Keratinocyte (primary cell): ENCODE data around the gene MED27. TPM values are rescaled to one million over a fixed set of nuclear protein-coding genes. Genes with fewer than 3 reads are reported as not detected.

Experiments used
- DNase-seq: peaks from one replicate; pipeline ENCODE4 v3.0.0-alpha.2; 2011; ENCODE audit warnings: low read depth, missing footprints, low spot score
- FAIRE-seq: peaks from 2 replicates; lab custom pipeline; 2011; peaks lifted over from hg19 to GRCh38; lab: Jason Lieb, UNC
- H2AFZ ChIP-seq: 2 replicates; pipeline ENCODE4 v1.6.0; 2012; ENCODE audit warnings: low read length, control low read depth, inconsistent platforms; ENCODE audit not compliant: control insufficient read depth
- H3K27ac ChIP-seq: 2 replicates; pipeline ENCODE4 v1.5.1; 2011; ENCODE audit warnings: low read length; ENCODE audit not compliant: control insufficient read depth, insufficient read depth
- H3K27me3 ChIP-seq: 3 replicates; pipeline ENCODE4 v1.6.0; 2011; ENCODE audit warnings: low read length; ENCODE audit not compliant: control insufficient read depth, insufficient read depth; ENCODE audit errors: extremely low read depth
- H3K36me3 ChIP-seq, 2 experiments: 2 replicates in 1 of 2; 3 replicates in 1 of 2; pipeline ENCODE4 v1.5.1; 2011; ENCODE audit warnings: low read length in 2 of 2, mild to moderate bottlenecking in 1 of 2; ENCODE audit not compliant: control insufficient read depth in 2 of 2, insufficient read depth in 2 of 2; ENCODE audit errors: extremely low read depth in 1 of 2
- H3K4me1 ChIP-seq: 3 replicates; pipeline ENCODE4 v1.5.1; 2011; ENCODE audit warnings: low read length; ENCODE audit not compliant: control insufficient read depth, insufficient read depth; ENCODE audit errors: extremely low read depth
- H3K4me2 ChIP-seq: 3 replicates; pipeline ENCODE4 v1.6.0; 2011; ENCODE audit warnings: low read depth, low read length; ENCODE audit not compliant: control insufficient read depth, insufficient read depth; ENCODE audit errors: extremely low read depth
- H3K4me3 ChIP-seq, 3 experiments: fragments of 200-600 bp in 1 of 3; sonication (generic) in 1 of 3; 2 replicates in 2 of 3; 3 replicates in 1 of 3; pipeline ENCODE4 v1.5.1; 2011 to 2016; ENCODE audit warnings: low read length in 3 of 3, mild to moderate bottlenecking in 3 of 3, control low read depth in 2 of 3, inconsistent platforms in 1 of 3, low read depth in 1 of 3, mixed read lengths in 1 of 3, mixed run types in 1 of 3, moderate library complexity in 1 of 3; ENCODE audit not compliant: control insufficient read depth in 2 of 3, insufficient read depth in 2 of 3; ENCODE audit errors: extremely low read depth in 1 of 3
- H3K79me2 ChIP-seq: 2 replicates; pipeline ENCODE4 v1.6.0; 2012; ENCODE audit warnings: low read length; ENCODE audit not compliant: control insufficient read depth, insufficient read depth
- H3K9ac ChIP-seq: 3 replicates; pipeline ENCODE4 v1.6.0; 2011; ENCODE audit warnings: low read length; ENCODE audit not compliant: control insufficient read depth, insufficient read depth; ENCODE audit errors: extremely low read depth
- H3K9me1 ChIP-seq: 3 replicates; pipeline ENCODE4 v1.6.0; 2011; ENCODE audit warnings: low read length; ENCODE audit not compliant: control insufficient read depth, insufficient read depth; ENCODE audit errors: extremely low read depth
- H3K9me3 ChIP-seq: 2 replicates; pipeline ENCODE4 v1.5.1; 2012; ENCODE audit warnings: low read depth, low read length; ENCODE audit not compliant: control insufficient read depth
- H4K20me1 ChIP-seq: 3 replicates; pipeline ENCODE4 v1.6.0; 2011; ENCODE audit warnings: low read length; ENCODE audit not compliant: control insufficient read depth, insufficient read depth; ENCODE audit errors: extremely low read depth
- EZH2 ChIP-seq: IDR thresholded peaks from one replicate; pipeline ENCODE4 v1.6.1; 2012; ENCODE audit warnings: inconsistent platforms, mild to moderate bottlenecking, low read length, moderate library complexity
- dilution Hi-C: fragments of 300-500 bp; cut with MboI; formaldehyde crosslinking; loops from one replicate; pipeline ENCODE4 v1.7.0; 2020; ENCODE audit warnings: low sequenced_read_pairs; ENCODE audit not compliant: extremely low pct_ligation_motif_present
- polyA plus RNA-seq, 5 experiments: library from polyadenylated mRNA; depleted of rRNA in 3 of 5; stranded (reverse) in 3 of 5; stranded (forward) in 1 of 5; unstranded in 1 of 5; fragments of >200 nt; gene quantifications; 1 replicate in 1 of 5; 2 replicates in 3 of 5; 3 replicates in 1 of 5; pipeline versions ENCODE4 v1.2.1 to v1.2.3, GENCODE V29; 2011 to 2012; ENCODE audit warnings: missing spikeins in 2 of 5, low read depth in 1 of 5, low replicate concordance in 1 of 5
- TF ChIP-seq, protein P1 (sequence below), 3 experiments: IDR thresholded peaks in 1 of 3; conservative IDR thresholded peaks in 1 of 3; optimal IDR thresholded peaks in 1 of 3; 2 replicates in 2 of 3; 3 replicates in 1 of 3; pipeline versions ENCODE3 to v1.5.1; 2011; ENCODE audit warnings: low read length in 3 of 3, mild to moderate bottlenecking in 3 of 3, moderate library complexity in 2 of 3, control low read depth in 1 of 3, inconsistent platforms in 1 of 3; ENCODE audit not compliant: insufficient read depth in 2 of 3; ENCODE audit errors: extremely low read depth in 1 of 3

Gene MED27
- polyA plus RNA-seq, 1 donor (not counting 4 experiments of a cell fraction or from before 2014, with no cell fraction given): 39.0 TPM

DNA sequence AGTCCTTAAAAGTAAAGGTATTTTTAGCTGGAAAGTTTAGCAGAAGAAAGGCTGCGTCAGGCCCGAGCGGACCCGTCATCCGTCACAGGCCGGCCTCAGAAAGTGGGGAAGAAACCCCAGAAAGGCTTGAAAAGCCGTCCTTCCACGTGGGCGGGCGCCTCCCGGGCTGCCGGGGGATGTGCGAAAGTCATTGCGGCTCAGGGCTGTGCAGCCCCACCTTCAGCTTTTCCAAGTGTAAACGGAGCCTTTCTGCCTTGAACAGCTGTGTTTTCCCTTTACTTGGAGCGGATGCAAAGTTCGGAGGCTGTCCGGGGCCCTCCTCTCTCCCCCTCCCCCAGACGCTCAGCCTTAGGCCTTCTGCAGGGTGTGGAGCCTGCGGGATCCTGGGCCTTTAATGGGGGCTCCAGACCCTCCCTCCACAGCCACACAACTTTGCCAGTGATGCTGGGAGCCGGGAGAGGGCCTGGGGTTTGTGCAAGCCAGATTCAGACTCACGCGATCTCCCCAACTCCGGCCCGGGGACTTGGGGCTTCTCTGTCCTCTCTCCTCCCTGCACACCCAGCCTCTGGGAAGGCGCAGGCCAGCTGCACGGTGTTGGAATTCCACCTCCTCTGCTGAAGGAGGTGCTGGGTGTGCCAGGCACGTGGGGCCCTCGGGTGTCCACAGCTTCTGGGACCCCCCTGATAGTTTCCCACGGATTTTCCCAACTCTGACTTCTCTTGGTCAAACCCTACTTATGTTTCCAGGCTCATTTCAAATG, 244.3 kb downstream of the MED27 start:
- no peaks in the 10 kb centered on the region for H3K36me3 ChIP-seq
- H3K27ac ChIP-seq: no peak overlapping the region
- H3K79me2 ChIP-seq: no peaks in the 10 kb centered on the region
- no peaks in the 10 kb centered on the region for H3K9me1 ChIP-seq
- dilution Hi-C loops: no loop called here
- H3K4me1 ChIP-seq: peaks cover 3% of the 10 kb centered on the region
- peaks cover 60% of the 10 kb centered on the region for H3K27me3 ChIP-seq
- no peak overlapping the region for H3K9ac ChIP-seq
- H3K4me2 ChIP-seq: no peak overlapping the region
- TF ChIP-seq, protein P1, sequence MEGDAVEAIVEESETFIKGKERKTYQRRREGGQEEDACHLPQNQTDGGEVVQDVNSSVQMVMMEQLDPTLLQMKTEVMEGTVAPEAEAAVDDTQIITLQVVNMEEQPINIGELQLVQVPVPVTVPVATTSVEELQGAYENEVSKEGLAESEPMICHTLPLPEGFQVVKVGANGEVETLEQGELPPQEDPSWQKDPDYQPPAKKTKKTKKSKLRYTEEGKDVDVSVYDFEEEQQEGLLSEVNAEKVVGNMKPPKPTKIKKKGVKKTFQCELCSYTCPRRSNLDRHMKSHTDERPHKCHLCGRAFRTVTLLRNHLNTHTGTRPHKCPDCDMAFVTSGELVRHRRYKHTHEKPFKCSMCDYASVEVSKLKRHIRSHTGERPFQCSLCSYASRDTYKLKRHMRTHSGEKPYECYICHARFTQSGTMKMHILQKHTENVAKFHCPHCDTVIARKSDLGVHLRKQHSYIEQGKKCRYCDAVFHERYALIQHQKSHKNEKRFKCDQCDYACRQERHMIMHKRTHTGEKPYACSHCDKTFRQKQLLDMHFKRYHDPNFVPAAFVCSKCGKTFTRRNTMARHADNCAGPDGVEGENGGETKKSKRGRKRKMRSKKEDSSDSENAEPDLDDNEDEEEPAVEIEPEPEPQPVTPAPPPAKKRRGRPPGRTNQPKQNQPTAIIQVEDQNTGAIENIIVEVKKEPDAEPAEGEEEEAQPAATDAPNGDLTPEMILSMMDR (optimal IDR thresholded peaks at IDR 0.05 in 1 of 3, IDR thresholded peaks at IDR 0.05 in 1 of 3, conservative IDR thresholded peaks at IDR 0.05 in 1 of 3; ENCODE audit: extremely low read depth in 1 of 3, insufficient read depth in 2 of 3, low read length in 3 of 3): no peak
- TF ChIP-seq EZH2: no peak
- H3K9me3 ChIP-seq: peaks cover 17% of the 10 kb centered on the region
- H2AFZ ChIP-seq: no peak overlapping the region
- H4K20me1 ChIP-seq: no peaks in the 10 kb centered on the region
- FAIRE-seq (no peak), DNase-seq (no peak)
- H3K4me3 ChIP-seq: no peak overlapping the region

DNA sequence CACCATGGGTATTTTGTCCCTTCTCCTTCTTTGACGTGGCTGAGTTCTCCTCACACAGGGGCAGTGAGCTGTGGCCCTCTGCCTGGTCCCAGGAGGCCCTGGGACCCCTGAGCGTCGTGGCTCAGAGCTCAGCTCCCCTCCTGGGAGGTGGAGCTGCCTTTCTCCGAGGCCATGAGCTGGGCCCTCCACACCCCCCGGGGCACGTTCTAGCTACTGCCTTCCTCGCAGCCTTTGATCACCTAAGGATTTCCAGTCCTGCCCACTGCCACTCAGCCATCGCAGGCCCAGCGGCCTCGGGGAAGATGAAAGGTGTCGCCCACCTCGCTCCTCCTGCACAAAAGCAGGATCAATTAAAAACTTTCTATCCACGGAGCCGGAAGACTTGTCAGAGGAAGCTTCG, 244.9 kb downstream of the MED27 start:
- dilution Hi-C loops: no loop called here

More for the DNA sequence above, 244.9 kb downstream of the MED27 start:
- H3K9me3 ChIP-seq: peaks cover 17% of the 10 kb centered on the region
- no peaks in the 10 kb centered on the region for H3K4me1 ChIP-seq
- H3K27ac ChIP-seq: no peak overlapping the region
- no peaks in the 10 kb centered on the region for H3K36me3 ChIP-seq
- FAIRE-seq (no peak), DNase-seq (no peak)
- H3K79me2 ChIP-seq: no peaks in the 10 kb centered on the region
- H3K27me3 ChIP-seq: peaks cover 59% of the 10 kb centered on the region
- no peak overlapping the region for H3K9ac ChIP-seq
- no peaks in the 10 kb centered on the region for H3K9me1 ChIP-seq
- no peak overlapping the region for H3K4me2 ChIP-seq
- H4K20me1 ChIP-seq: no peaks in the 10 kb centered on the region
- no peak overlapping the region for H2AFZ ChIP-seq
- TF ChIP-seq EZH2: no peak
- TF ChIP-seq, protein P1 (optimal IDR thresholded peaks at IDR 0.05 in 1 of 3, IDR thresholded peaks at IDR 0.05 in 1 of 3, conservative IDR thresholded peaks at IDR 0.05 in 1 of 3; ENCODE audit: extremely low read depth in 1 of 3, insufficient read depth in 2 of 3, low read length in 3 of 3): no peak
- H3K4me3 ChIP-seq: no peak overlapping the region
